CD4-positive, alpha-beta T cell treated with Interleukin-2 at 100 ng/mL for 4 hours (primary cell): ENCODE results near the gene SPECC1L.
"Not testable (repeated sequence)": the region's sequence is repeated elsewhere in the genome, so short reads cannot be mapped to it uniquely, and the experiment has no call there.

Source experiments
- DNase-seq: peaks from one replicate; pipeline ENCODE4 v3.0.0-alpha.2; 2020; ENCODE audit warnings: low spot score

The SPECC1L gene

GRCh38 chr22:24270556-24271385 is at the start of gene SPECC1L:
Gene SPECC1L, plus strand, starts transcription at chr22:24270831. Its CDS starts 31,401 bp downstream, at chr22:24302232.
- DNase-seq = peak; percentile 91

GRCh38 chr22:24224468-24224867 is 46.2 kb upstream of the SPECC1L start:
- no peak for DNase-seq

GRCh38 chr22:24225044-24225601 is 45.5 kb upstream of the SPECC1L start:
- DNase-seq = no peak

- DNase-seq = no peak
Measured at GRCh38 chr22:24225951-24226350, 44.7 kb upstream of the SPECC1L start.

GRCh38 chr22:24230911-24231656 is 39.5 kb upstream of the SPECC1L start:
- DNase-seq = peak; percentile 54

GRCh38 chr22:24231706-24232105 is 38.9 kb upstream of the SPECC1L start:
- no peak for DNase-seq

- DNase-seq = no peak
Measured at GRCh38 chr22:24232124-24232523, 38.5 kb upstream of the SPECC1L start.

- DNase-seq = no peak
Measured at GRCh38 chr22:24232725-24233124, 37.9 kb upstream of the SPECC1L start.

- no peak for DNase-seq
Measured at GRCh38 chr22:24233235-24233634, 37.4 kb upstream of the SPECC1L start.

- DNase-seq = no peak
Measured at GRCh38 chr22:24233816-24234215, 36.8 kb upstream of the SPECC1L start.

- DNase-seq = no peak
Measured at GRCh38 chr22:24235315-24235714, 35.3 kb upstream of the SPECC1L start.

GRCh38 chr22:24236656-24237055 is 34.0 kb upstream of the SPECC1L start:
- no peak for DNase-seq

GRCh38 chr22:24238101-24238694 is 32.4 kb upstream of the SPECC1L start:
- not testable (repeated sequence) for DNase-seq

GRCh38 chr22:24240381-24240780 is 30.2 kb upstream of the SPECC1L start:
- no peak for DNase-seq

- not testable (repeated sequence) for DNase-seq
Measured at GRCh38 chr22:24240985-24241692, 29.5 kb upstream of the SPECC1L start.

- not testable (repeated sequence) for DNase-seq
Measured at GRCh38 chr22:24243417-24243816, 27.2 kb upstream of the SPECC1L start.

- no peak for DNase-seq
Measured at GRCh38 chr22:24244144-24244787, 26.4 kb upstream of the SPECC1L start.

- DNase-seq = not testable (repeated sequence)
Measured at GRCh38 chr22:24245030-24245431, 25.6 kb upstream of the SPECC1L start, which contains the start of gene GGT5. Gene GGT5, minus strand, starts transcription at chr22:24245082. Its CDS starts 357 bp downstream, at chr22:24244725.

- not testable (repeated sequence) for DNase-seq
Measured at GRCh38 chr22:24245584-24246561, 24.8 kb upstream of the SPECC1L start.

GRCh38 chr22:24247011-24247507 is 23.6 kb upstream of the SPECC1L start:
- no peak for DNase-seq
